ENCODE results near the gene UNC45B. TPM values are rescaled to one million over a fixed set of nuclear protein-coding genes. Genes with fewer than 3 reads are reported as not detected.

The UNC45B gene
- total RNA-seq, 1 experiment from 2014 or later = not detected

DNA sequence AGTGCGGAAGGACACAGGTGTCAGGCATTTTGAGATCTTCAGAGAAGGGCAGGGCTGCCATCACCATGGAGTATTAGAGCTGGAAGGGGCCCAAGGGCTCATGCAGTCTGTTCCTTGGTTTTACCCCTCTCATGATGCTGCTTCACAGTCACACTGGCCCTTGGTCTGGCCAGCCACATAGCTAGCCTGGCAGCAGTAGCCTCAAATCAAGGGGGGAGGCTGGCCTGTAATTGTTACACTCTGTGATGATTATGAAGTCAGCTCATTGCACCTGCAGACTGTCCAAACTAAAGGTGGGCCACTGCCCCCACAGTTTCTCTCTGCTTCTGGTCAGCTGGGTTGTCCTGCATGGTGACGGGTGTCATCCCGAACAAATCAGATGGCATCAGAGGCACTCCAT lies 26.3 kb upstream of the UNC45B start, which contains the start of gene FNDC8:
FNDC8 (plus strand) TSS at position 301 of the 400 bp plus-strand sequence; CDS start at position 380, 79 bp downstream.
- H3K4me2 ChIP-seq (ENCODE audit: low read length) = no peak within 1 kb of the TSS
- intact Hi-C loops (cut with micrococcal nuclease) = no loop called here
- H3K9ac ChIP-seq (ENCODE audit: low read length) = no peak within 1 kb of the TSS; the same call in 1 of the 2 replicates
- no TSS peak for BruUV-seq (replicated peaks)
- no peak within 1 kb of the TSS for H2AFZ ChIP-seq (ENCODE audit: low read depth, low read length, poor library complexity, severe bottlenecking)
- POLR2A ChIA-PET = no interaction called here
- no peak within 1 kb of the TSS for H3K27ac ChIP-seq (ENCODE audit: low read depth, low read length)
- no peaks in the 10 kb centered on the region; the same call in 1 of the 2 replicates for H3K79me2 ChIP-seq (ENCODE audit: insufficient read depth, low read length)
- no peaks in the 10 kb centered on the region for H3K9me3 ChIP-seq (ENCODE audit: control insufficient read depth in 1 of 2, insufficient read depth in 1 of 2, low read depth in 1 of 2, low read length in 2 of 2)
- no peak for TF ChIP-seq SRF (IDR thresholded peaks at IDR 0.05; ENCODE audit: low read depth)
- no peak for TF ChIP-seq EZH2phosphoT487 (IDR thresholded peaks at IDR 0.05; ENCODE audit: borderline replicate concordance)
- TF ChIP-seq TCF7L2 (IDR thresholded peaks at IDR 0.05; ENCODE audit: borderline replicate concordance, extremely low read depth, insufficient read depth, insufficient read length) = no peak
- TF ChIP-seq, protein P1, sequence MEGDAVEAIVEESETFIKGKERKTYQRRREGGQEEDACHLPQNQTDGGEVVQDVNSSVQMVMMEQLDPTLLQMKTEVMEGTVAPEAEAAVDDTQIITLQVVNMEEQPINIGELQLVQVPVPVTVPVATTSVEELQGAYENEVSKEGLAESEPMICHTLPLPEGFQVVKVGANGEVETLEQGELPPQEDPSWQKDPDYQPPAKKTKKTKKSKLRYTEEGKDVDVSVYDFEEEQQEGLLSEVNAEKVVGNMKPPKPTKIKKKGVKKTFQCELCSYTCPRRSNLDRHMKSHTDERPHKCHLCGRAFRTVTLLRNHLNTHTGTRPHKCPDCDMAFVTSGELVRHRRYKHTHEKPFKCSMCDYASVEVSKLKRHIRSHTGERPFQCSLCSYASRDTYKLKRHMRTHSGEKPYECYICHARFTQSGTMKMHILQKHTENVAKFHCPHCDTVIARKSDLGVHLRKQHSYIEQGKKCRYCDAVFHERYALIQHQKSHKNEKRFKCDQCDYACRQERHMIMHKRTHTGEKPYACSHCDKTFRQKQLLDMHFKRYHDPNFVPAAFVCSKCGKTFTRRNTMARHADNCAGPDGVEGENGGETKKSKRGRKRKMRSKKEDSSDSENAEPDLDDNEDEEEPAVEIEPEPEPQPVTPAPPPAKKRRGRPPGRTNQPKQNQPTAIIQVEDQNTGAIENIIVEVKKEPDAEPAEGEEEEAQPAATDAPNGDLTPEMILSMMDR (IDR thresholded peaks at IDR 0.05 in 2 of 3, conservative IDR thresholded peaks at IDR 0.05 in 1 of 3; ENCODE audit: borderline replicate concordance in 1 of 3, insufficient read depth in 1 of 3, low read depth in 2 of 3, low read length in 2 of 3) = no peak
- TF ChIP-seq ZNF274 (IDR thresholded peaks at IDR 0.05; ENCODE audit: low read depth, low read length) = no peak
- TF ChIP-seq FOSL1 (IDR thresholded peaks at IDR 0.05; ENCODE audit: low read depth) = no peak
- TF ChIP-seq POLR2A (IDR thresholded peaks at IDR 0.05; ENCODE audit: borderline replicate concordance, extremely low read depth, insufficient read depth, insufficient read length) = no peak
- no peak for TF ChIP-seq CEBPB (IDR thresholded peaks at IDR 0.05; ENCODE audit: low read depth)
- TF ChIP-seq YY1 (IDR thresholded peaks at IDR 0.05; ENCODE audit: extremely low read depth, insufficient replicate concordance, low read depth, low read length) = no peak
- no peak for TF ChIP-seq JUND (IDR thresholded peaks at IDR 0.05)
- TF ChIP-seq EGR1 (IDR thresholded peaks at IDR 0.05; ENCODE audit: low read depth) = no peak
- no peak for TF ChIP-seq ELF1 (IDR thresholded peaks at IDR 0.05; ENCODE audit: borderline replicate concordance, low read depth)
- TF ChIP-seq, protein P2, sequence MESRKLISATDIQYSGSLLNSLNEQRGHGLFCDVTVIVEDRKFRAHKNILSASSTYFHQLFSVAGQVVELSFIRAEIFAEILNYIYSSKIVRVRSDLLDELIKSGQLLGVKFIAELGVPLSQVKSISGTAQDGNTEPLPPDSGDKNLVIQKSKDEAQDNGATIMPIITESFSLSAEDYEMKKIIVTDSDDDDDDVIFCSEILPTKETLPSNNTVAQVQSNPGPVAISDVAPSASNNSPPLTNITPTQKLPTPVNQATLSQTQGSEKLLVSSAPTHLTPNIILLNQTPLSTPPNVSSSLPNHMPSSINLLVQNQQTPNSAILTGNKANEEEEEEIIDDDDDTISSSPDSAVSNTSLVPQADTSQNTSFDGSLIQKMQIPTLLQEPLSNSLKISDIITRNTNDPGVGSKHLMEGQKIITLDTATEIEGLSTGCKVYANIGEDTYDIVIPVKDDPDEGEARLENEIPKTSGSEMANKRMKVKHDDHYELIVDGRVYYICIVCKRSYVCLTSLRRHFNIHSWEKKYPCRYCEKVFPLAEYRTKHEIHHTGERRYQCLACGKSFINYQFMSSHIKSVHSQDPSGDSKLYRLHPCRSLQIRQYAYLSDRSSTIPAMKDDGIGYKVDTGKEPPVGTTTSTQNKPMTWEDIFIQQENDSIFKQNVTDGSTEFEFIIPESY (IDR thresholded peaks at IDR 0.05; ENCODE audit: extremely low read depth, insufficient replicate concordance, low read length) = no peak
- TF ChIP-seq, protein P3, sequence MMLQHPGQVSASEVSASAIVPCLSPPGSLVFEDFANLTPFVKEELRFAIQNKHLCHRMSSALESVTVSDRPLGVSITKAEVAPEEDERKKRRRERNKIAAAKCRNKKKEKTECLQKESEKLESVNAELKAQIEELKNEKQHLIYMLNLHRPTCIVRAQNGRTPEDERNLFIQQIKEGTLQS (IDR thresholded peaks at IDR 0.05) = no peak
- TF ChIP-seq SP1 (IDR thresholded peaks at IDR 0.05; ENCODE audit: low read depth) = no peak
- TF ChIP-seq ZFX (IDR thresholded peaks at IDR 0.05) = no peak
- H3K9me2 ChIP-seq (ENCODE audit: insufficient read depth) = no peaks in the 10 kb centered on the region
- H3K27me3 ChIP-seq (ENCODE audit: insufficient read depth, low read length) = no peaks in the 10 kb centered on the region
- no peaks in the 10 kb centered on the region for H4K20me1 ChIP-seq (ENCODE audit: insufficient read depth)
- CTCF ChIA-PET = interaction anchor here (3.3 kb wide), 1 partner anchor 32 kb away, joined by 13 read pairs; no protein-coding TSS in a partner anchor
- peaks cover 5 to 23% of the 10 kb centered on the region in 2 experiments; a peak in 3 of 4 replicates for H3K4me1 ChIP-seq (ENCODE audit: control insufficient read depth in 1 of 2, insufficient read depth in 2 of 2, low read length in 2 of 2)
- ATAC-seq (no peak), DNase-seq (ENCODE audit: low read depth, low spot score) (no peak)
- RAD21 ChIA-PET (ENCODE audit: low non-redundant PET in 1 of 2, low total read pairs in 2 of 2, uncharacterized antibody in 2 of 2, unreplicated experiment in 2 of 2) = no interaction called here
- no peak within 1 kb of the TSS for H3K4me3 ChIP-seq (replicated peaks in 1 of 2; ENCODE audit: low read depth in 1 of 2, low read length in 2 of 2)
- H3K36me3 ChIP-seq (ENCODE audit: control insufficient read depth in 1 of 2, insufficient read depth in 2 of 2, low read length in 2 of 2) = no peaks in the 10 kb centered on the region
